NCI-H2227 (cell line): Measurements from ENCODE around the gene KCNMA1.
"Not testable (repeated sequence)": the region's sequence is repeated elsewhere in the genome, so short reads cannot be mapped to it uniquely, and the experiment has no call there.

ENCODE experiments used
- DNase-seq: peaks from one replicate; lab custom pipeline; 2025; ENCODE audit not compliant: unreplicated experiment; lab: John Stamatoyannopoulos, UW

The KCNMA1 gene

GRCh38 chr10:77587416-77587790 lies 50.2 kb downstream of the KCNMA1 start:
- DNase-seq, result no peak

GRCh38 chr10:77586719-77587415 lies 50.7 kb downstream of the KCNMA1 start:
- DNase-seq, result no peak

- DNase-seq, result no peak
Observed at GRCh38 chr10:77584938-77585337, 52.7 kb downstream of the KCNMA1 start.

- DNase-seq, result no peak
Observed at GRCh38 chr10:77583527-77583926, 54.1 kb downstream of the KCNMA1 start.

GRCh38 chr10:77582710-77583115 lies 54.9 kb downstream of the KCNMA1 start:
- DNase-seq, result no peak

GRCh38 chr10:77581738-77582137 lies 55.9 kb downstream of the KCNMA1 start:
- DNase-seq, result no peak

- no peak for DNase-seq
Observed at GRCh38 chr10:77580482-77580881, 57.1 kb downstream of the KCNMA1 start.

GRCh38 chr10:77578583-77579227 lies 58.9 kb downstream of the KCNMA1 start:
- no peak for DNase-seq

GRCh38 chr10:77577666-77578229 lies 59.9 kb downstream of the KCNMA1 start:
- DNase-seq, result no peak

GRCh38 chr10:77576444-77577032 lies 61.1 kb downstream of the KCNMA1 start:
- DNase-seq, result no peak

GRCh38 chr10:77576007-77576367 lies 61.6 kb downstream of the KCNMA1 start:
- no peak for DNase-seq

GRCh38 chr10:77575271-77576006 lies 62.2 kb downstream of the KCNMA1 start:
- DNase-seq, result no peak

GRCh38 chr10:77574438-77574837 lies 63.2 kb downstream of the KCNMA1 start:
- no peak for DNase-seq

GRCh38 chr10:77572520-77572919 lies 65.1 kb downstream of the KCNMA1 start:
- DNase-seq, result not testable (repeated sequence)

- no peak for DNase-seq
Observed at GRCh38 chr10:77571490-77571889, 66.1 kb downstream of the KCNMA1 start.

- no peak for DNase-seq
Observed at GRCh38 chr10:77566914-77567566, 70.6 kb downstream of the KCNMA1 start.

- DNase-seq, result no peak
Observed at GRCh38 chr10:77566236-77566635, 71.4 kb downstream of the KCNMA1 start.

- DNase-seq, result no peak
Observed at GRCh38 chr10:77565590-77566023, 72.0 kb downstream of the KCNMA1 start.

GRCh38 chr10:77564731-77565589 lies 72.6 kb downstream of the KCNMA1 start:
- no peak for DNase-seq
